ENCODE data around the gene ESPN.

GRCh38 chr1:6508816-6509189, 84.2 kb downstream of the ESPN start:
- TF ChIP-seq CTCF (IDR thresholded peaks at IDR 0.05) (no peak), POLR2A (IDR thresholded peaks at IDR 0.05) (no peak), EP300 (IDR thresholded peaks at IDR 0.05) (no peak), POLR2AphosphoS5 (IDR thresholded peaks at IDR 0.05) (no peak)

All from sigmoid colon (tissue), 4 donors.